ENCODE results near the gene CCSER1. TPM values are rescaled to one million over a fixed set of nuclear protein-coding genes. Genes with fewer than 3 reads are reported as not detected.

Gene CCSER1
- total and polyA plus RNA-seq, 2 experiments from 2014 or later, result 2.9 to 3.4 TPM

- Histone ChIP-seq H3K79me2 (replicated peaks; ENCODE audit: insufficient read depth) (no peaks in the 10 kb centered on the region), H3K9me2 (ENCODE audit: insufficient read depth) (no peaks in the 10 kb centered on the region), H3F3A (replicated peaks; ENCODE audit: low read depth) (no peaks in the 10 kb centered on the region), H3K4me2 (no peak overlapping the region), H3K4me3 (no peak overlapping the region), H3K36me3 (ENCODE audit: insufficient read depth) (no peaks in the 10 kb centered on the region), H4K20me1 (replicated peaks; ENCODE audit: insufficient read depth) (no peaks in the 10 kb centered on the region), H3K27me3 (ENCODE audit: insufficient read depth) (no peaks in the 10 kb centered on the region), H2AFZ (no peak overlapping the region), H3K4me1 (ENCODE audit: insufficient read depth) (peaks cover 11% of the 10 kb centered on the region; the same call in 1 of the 2 replicates), H3K27ac (ENCODE audit: low read depth) (no peak overlapping the region)
- Mint-ChIP-seq H3K4me3 (no peak overlapping the region), H3K27me3 (ENCODE audit: insufficient read depth, low read depth, poor library complexity) (no peaks in the 10 kb centered on the region), H3K9me3 (no peaks in the 10 kb centered on the region), H3K4me1 (peaks cover 13% of the 10 kb centered on the region), H3K36me3 (ENCODE audit: low read depth) (no peaks in the 10 kb centered on the region), H3K27ac (no peak overlapping the region)
- TF ChIP-seq JUNB (IDR thresholded peaks at IDR 0.05; ENCODE audit: unreplicated experiment) (no peak), ZNF462 (CRISPR knock-in tag; IDR thresholded peaks at IDR 0.05) (no peak), CREB1 (CRISPR knock-in tag; IDR thresholded peaks at IDR 0.05; ENCODE audit: low read depth) (no peak), STAT1 (IDR thresholded peaks at IDR 0.05; ENCODE audit: unreplicated experiment) (no peak), CTCF (conservative IDR thresholded peaks at IDR 0.05; ENCODE audit: low read depth in 2 of 2) (no peak), ZNF331 (CRISPR knock-in tag; IDR thresholded peaks at IDR 0.05; ENCODE audit: low read depth) (no peak), NANOG (IDR thresholded peaks at IDR 0.05; ENCODE audit: borderline replicate concordance) (no peak), REST (IDR thresholded peaks at IDR 0.05; ENCODE audit: unreplicated experiment) (no peak), EZH2phosphoT487 (IDR thresholded peaks at IDR 0.05; ENCODE audit: unreplicated experiment) (no peak)
- ATAC-seq, result no peak
- no peak for DNase-seq (ENCODE audit: low spot score)
Measured at GRCh38 chr4:90080116-90080515, 47.1 kb upstream of the CCSER1 start.
